ENCODE measurements around the gene FTO.

Gene FTO

DNA sequence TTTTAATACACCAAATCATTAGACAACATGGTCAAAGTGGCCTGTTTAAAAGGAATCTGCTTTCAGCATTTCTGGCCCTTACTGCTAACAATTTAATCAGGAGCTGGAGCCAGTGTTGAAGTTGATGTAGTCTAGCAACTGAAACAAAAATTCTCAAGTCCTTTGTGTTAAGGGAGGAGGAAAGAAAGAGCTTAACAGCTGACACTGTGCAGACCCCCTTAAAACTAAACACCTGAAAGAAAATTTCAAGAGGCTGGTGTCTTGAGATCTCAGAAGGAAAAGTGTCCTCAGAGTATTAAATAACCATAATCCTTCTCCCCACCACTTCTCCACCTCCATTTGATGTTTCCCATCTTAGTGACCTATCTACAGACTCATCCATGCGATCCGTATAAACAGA, 232.1 kb downstream of the FTO start:
- DNase-seq (ENCODE audit: low read depth): no peak

DNA sequence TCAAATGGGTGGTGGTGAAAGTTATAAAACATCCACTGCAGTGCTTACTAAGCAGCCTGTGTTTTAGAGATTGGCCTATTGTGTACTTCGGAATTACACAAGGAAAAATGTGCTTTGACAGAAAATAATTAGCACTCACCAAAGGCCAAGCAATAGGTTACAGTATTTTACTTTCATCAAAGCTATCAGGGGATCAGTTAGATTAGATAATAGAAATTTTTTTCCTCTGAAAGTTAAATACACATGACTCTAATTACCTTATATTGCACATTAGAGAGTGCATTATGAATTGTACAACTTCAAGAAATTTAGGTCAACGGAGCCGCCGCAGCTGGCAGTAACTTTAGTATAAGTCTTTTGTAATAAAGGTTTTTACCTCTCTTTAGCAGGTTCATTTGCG, 232.6 kb downstream of the FTO start:
- DNase-seq (ENCODE audit: low read depth): no peak

DNA sequence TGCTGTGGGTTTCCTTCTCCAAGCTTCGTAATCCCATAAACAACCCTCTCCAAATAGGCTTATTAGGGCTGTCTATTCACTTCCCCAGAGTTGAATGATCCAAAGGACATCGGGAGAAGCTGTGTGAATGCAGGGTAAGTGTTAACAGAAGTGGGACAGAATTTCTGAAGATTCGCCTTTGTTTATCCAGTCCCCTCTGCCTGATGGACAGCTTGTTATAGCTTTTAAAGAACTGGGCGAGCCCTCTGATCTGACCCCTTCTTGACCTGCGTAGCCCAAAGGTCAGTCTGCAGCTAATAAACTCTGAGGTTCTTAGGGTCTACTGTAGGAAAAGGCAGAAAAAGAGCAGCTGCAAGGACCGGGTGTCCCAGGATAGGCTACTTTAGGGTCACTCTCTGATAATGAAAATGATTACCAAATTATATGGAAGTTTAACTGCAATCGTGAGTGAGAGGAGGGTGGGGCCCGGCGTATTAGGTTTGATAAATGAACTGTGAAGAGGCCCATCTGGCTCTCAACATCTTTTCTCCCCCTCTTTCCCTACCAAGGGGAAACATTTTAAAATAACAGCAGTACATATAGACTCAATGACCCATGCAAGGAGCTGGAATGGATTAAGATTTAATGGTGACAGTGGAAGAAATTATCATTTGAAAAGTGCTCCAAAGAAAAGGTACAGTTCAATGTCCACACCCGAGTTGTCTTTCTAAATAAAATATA, 233.4 kb downstream of the FTO start:
- no peak for DNase-seq (ENCODE audit: low read depth)

DNA sequence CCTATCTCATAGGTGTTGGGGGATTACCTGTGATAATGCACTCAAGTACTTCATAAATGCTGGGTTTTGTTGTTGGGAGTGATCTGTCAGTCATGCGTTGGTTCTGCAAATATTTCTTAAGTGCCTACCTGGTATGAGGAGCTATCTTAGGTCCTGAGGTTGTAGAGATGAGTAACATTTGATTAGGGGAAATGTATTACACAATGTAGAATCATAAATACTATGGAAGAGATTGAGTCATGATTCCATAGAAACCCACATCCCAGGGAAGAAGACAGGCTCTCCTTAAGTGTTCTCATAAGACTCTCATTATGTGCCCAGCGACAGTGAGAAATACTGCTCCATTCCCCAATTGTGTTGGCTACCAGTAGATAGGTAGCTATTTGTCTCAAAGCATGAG, 240.1 kb downstream of the FTO start:
- no peak for DNase-seq (ENCODE audit: low read depth)

DNA sequence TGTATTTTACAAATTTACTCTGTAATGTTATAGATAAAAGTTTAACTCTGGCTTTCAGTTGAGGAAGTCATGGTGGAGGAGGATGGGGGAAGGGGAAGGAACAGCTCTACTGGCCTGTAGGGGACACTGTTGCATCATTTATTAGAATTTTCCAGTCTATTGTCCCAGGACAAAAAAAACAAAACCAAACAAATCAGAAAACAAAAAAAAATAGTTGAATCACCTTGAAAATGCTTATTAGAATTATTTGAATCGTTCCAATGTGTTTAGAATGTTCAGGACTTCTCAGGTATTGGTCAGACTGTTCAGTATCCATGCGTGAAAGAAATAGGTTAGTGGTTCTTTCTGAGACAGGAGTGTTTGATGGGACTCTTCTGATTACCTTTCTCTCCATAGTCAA, 242.0 kb downstream of the FTO start:
- no peak for DNase-seq (ENCODE audit: low read depth)

DNA sequence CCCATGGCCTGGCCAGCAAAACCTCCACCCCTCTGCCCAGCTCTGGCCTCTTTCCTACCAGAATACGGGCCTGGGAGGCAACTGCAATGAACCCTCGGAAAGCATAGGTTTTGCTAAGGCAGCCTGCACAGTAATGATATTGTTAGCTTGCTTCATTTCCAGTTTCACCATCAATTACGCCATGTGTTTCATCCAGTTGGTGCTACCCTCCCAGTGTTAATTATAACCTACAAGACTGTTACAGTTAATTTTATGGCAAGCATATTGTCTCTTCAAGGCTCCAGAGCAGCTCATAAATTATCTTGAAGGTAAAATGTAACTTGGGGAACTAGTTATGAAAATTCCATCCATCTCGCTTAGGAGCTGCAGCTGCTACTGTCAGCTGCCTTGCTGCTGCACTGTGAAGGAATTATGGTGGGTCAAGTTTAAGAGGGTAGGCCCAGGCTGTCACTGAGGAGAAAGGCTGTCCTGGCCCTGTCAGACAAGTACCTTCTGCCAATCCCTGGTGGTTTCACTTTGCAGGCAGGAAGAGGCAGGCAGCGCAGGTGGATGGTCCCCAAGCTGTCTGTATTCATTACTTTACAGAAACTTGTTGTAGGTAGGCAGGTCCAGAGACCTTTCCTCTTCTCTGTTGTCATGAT, 242.9 kb downstream of the FTO start:
- no peak for DNase-seq (ENCODE audit: low read depth)

DNA sequence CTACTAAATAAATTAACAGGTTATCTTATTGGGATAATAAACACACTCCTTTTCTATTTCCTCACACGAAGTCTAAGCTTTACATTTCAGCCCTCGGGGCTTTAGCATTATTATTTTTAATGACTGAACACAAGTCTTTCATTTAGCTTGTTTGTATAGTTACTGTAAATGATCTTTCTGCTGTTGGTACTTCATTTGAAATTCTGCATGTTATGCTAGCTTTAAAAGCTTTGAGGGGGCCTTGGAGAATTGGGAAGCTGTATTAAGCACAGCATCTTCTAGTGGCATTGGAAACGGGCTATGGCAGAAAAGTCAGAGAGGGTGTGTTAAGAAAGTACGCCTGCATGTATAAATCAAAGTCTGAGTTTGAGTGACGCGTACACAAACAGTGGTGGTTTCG, 243.7 kb downstream of the FTO start:
- no peak for DNase-seq (ENCODE audit: low read depth)

DNA sequence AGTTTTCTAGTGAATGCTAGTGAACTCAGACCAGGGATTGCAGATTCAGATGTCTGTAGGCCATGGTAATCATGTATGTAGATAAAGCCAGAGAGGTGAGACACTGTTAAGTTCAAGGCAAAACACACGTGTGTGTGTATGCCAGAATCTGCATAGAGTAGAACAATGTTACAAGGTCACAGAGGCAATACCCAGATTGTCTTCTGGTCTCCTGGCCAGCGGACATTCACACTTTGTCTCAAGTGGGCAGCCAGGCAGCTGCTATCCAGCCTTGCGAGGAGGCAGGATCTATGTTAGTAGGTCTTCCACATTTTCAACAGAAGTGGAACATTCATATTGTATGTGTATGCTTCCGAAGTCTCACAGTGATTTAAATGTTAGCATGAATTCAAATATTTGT, 244.4 kb downstream of the FTO start:
- no peak for DNase-seq (ENCODE audit: low read depth)

DNA sequence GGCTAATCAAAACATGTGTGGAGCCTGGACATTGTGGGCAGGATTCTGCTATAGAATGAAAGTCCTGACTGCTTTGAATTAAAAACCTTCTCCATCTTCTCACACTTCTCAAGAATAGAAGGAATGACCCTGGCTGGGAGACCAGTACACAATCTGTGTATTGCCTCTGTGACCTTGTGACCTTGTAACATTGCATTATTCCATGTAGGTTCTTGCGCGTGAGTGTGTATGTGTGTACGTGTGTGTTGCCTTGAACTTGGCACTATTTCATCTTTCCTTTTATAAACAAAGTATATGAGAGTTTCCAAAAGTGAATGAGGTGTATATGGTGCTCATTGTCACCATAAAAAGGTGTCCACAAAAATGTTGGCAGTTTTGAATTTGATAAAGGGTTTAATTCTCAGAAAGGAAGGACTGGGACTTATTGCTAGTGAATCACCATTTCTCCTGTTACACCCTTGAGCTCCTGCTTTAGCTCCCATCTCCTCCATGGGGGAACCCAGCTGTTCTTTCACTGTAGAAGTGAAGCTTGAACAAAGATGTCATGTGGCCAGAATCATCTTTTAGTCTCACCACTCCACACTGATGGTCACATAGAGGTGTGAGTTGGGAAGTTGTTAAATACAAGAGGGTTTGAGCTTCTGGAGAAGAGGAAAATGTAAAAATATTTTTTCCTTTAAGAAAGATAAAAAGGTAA, 244.9 kb downstream of the FTO start:
- no peak for DNase-seq (ENCODE audit: low read depth)

DNA sequence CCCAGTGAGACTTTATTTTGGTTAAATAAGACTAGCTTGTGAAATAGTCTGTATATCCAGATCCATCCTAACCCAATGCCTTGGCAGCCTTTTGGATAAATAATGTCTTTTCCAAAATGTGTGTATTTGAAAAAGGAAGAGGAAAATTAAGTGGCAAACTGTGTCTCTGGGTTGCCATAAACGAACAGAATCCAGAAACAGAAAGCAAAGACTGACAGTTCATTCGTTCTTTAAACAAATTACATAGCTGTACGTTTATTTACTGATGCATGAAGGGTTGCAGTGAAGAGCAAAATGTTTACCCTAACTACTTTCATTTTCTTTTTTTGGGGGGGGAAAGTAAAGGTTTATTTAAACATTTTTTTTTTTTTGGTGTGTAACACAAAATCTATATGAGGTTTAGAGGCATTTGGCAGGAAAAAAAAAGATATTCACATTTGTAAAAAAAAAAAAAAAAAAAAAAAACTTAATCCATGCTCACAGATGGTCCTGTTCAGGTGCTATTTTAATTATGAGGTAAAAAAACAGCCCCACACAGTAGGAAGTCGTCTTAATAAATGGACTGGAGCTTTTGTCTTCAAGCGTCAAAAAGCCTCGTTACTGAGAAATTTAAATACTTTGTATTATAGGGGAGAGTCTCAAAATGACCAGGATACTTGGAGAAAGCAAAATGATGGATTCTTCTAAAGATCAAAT, 245.9 kb downstream of the FTO start:
- no peak for DNase-seq (ENCODE audit: low read depth)

DNA sequence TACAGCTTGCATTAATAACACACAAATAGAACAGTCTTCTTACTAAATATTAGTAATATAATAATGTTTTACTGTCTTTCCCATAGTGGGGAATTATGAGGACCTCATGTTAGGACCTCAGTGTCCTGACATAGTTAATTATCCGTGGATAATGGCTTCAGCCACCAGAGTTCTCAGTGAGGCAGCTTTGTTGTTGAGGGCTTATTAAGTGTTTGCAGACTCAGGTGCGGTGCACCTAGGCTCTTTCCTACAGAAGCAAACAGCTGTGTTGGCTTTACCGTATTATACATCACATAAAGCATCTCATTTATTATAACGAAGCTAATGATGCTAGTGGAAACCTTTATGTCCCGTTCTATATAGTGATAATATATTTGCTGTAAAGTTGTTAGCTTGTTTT, 246.7 kb downstream of the FTO start:
- DNase-seq (ENCODE audit: low read depth): no peak

DNA sequence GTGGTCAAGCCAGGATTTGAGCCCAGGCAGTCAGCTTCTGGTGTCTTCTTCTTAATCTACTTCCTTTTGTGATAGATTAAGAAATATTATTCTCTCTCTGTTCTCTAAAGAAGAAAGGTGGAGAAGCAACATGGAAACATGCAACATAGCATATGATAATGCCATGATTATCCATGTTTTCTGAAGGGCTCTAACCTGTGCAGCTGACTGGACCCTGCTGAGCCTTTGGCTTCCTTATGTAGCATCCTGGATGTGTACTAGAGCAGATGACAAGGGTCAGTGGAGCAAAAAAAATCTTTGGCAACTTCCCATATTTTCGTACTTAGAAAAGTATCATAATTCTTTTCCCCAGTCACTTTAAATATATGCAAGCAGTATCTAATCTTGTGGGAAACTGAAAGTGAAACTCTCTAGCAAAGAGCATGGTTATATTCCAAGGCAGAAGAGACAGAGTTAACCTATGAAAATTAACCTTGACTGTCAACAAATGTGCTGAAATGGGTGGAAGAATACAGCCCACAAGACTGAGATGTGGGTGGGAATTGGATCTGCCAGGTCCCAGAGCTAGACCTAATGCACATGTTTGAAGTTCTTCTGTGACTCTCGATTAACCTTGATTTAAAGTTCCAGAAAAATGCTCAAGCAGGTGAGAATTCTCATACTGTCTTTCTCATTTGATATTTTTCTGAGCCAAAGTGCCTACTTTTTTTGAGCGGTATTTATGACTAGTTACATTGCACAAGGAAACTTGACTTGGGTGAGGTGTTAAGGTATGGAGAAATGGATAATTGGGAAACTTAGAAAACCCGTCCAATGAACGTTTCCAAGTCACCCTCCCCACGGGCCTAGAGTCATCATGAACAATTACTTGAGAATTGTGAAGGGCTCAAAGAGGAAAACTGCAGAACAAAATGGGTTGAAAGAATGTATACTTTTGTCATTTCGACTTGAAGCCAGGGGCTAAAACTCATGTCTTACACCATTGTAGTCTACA, 248.6 kb downstream of the FTO start:
- no peak for DNase-seq (ENCODE audit: low read depth)

DNA sequence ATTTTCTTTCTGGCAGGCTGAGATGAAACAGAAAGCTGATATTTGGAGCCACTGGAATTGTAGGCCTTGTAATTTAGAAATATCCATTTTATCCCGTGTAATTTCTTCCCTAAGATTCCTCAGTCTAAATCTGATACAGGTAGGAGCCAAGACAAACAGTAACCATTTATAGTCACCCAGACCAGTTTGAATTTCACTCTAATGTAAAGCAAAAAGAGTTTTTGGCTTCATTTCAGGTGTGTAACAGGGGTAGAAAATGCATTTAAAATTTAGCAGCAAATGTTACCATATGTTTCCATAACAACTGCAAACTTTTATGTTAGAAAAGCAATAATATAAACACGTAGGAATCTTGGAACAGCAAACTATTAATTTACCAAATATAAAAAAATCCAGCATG, 249.4 kb downstream of the FTO start:
- no peak for DNase-seq (ENCODE audit: low read depth)

DNA sequence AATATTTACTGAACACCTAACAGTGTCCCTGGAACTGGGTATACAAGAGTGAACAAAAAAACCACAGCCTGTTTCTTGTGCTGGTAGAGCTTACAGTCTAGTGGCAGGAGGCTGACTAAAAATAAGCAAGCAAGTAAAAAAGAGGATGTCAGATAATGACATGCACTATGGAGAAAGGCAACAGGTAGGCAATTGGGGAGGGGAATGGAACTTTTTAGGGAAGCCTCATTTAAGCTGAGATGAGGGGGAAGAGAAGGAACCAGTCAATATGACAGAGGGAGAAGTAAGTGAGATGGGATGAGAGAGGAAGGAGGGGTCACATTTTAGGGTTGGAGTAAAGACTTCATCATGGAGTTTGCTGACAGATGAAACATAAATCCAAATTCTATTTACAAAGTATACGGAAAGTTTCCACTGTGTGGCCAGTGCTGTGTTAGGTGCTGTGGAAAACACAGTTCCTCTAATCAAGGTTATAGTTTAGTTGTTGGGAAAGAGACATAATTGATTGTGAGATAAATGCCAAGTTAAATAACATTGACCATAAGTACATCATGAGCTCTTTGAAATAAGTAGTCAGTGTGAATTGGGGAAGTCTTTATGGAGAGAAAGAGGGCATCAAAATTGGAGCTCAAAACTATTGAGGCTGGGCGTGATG, 251.4 kb downstream of the FTO start:
- no peak for DNase-seq (ENCODE audit: low read depth)

DNA sequence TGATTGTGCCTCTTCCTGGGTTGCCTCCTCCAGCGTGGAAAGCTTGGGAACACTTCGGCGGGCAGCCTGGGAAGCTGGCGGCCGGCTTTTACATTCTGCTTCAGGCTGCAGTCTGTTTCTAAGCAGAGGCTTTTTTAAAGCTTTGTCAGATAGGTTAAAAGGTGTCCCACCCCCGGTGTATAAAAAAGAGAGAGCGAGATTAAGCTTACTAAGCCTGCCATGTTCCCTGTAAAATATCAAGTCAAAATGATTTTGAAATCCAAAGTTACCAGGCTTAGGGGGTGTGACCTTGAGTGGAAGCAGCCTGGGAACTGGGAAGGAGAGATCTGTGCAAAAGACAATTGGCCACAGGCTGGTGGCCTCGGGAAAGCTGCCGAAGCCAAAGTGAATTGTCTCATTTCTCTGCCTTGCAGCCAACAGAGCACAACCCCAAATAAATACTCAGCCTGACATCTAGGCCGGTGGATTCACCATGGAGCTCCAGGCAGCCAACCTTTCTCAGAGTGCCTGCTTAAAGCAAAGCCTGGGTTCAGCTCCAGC, 254.5 kb downstream of the FTO start:
- DNase-seq (ENCODE audit: low read depth): no peak

DNA sequence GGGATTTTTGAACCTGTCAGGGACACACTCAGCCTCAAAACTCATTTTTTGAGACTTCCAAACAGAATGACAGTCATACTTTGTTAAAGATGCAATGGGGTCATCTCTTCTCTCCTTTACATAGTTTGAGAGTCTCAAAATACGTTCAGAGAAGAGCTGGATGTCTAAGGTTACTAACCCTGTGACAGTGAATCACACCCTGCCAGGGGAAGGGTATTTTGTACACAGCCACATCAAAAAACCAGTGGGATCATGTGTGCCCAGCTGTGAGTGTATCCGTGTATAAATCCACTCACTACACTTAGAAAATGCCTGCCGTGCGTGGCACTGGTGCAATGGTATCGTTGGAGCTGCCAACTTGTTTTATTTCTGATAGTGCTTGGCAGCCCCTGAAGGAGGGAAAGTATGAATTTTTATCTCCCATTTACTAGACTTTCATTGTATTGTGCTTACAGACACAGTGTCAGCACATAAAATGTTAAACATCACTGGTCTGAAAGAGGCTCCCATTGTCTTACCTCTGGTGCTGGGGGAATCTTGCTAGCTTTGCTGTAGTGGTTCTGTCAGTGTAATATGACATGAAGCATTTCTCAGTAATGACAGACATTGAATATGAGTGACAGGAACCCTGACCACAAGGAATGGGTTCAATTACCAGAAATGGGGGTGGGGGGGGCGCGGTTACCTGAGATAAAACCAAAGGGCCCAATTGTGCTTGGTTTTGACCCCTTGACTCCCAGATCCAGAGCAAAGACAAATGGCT, 256.3 kb downstream of the FTO start:
- no peak for DNase-seq (ENCODE audit: low read depth)

DNA sequence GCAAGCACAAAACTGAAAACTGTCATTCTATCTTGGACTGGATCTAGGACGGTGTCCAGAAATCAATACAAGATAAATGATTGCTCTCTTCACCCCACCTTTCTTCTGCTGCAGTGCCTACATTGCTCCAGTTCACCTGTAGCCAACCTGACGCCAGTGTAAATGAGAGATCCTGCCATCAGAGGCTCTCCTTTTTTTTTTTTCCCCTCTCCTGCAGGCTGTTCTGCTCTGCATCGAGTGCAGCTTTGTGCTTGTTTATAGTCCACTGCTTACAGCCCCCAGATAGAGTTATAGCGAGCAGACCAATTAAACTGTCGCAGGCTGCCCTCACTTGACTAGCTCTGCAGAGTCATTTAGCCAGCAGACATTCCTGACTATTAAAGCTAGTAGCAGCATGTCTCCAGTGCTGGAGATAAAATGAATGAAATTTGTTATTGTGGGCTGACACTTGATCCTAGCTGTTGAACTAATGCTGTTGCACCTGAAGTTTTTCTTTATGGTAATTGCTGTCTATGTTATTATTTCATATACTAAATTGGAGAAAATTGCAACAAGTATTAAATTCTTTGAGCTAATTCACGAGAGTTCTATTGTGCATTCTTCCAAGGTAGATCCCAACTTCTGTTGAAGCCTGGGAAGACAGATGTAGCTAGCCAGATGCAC, 257.1 kb downstream of the FTO start:
- DNase-seq (ENCODE audit: low read depth): no peak

DNA sequence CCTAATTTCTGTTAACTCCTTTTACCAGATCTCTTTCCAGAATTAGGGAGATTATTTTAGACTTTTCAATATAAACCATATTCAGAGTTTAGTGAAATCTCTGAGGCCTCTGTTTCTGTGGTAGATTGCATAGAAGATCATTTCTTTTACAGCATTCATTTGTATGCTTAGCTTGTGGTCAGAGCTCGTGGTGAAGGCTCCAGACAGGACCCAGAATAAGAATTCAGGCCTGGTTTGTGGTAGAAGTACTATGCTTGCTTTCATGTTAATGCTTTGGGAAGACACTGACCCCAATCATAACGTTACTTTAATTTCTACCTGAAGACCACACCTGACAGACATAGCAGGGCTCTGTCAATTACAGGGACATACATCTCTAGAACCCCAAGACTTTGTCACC, 258.1 kb downstream of the FTO start:
- no peak for DNase-seq (ENCODE audit: low read depth)

DNA sequence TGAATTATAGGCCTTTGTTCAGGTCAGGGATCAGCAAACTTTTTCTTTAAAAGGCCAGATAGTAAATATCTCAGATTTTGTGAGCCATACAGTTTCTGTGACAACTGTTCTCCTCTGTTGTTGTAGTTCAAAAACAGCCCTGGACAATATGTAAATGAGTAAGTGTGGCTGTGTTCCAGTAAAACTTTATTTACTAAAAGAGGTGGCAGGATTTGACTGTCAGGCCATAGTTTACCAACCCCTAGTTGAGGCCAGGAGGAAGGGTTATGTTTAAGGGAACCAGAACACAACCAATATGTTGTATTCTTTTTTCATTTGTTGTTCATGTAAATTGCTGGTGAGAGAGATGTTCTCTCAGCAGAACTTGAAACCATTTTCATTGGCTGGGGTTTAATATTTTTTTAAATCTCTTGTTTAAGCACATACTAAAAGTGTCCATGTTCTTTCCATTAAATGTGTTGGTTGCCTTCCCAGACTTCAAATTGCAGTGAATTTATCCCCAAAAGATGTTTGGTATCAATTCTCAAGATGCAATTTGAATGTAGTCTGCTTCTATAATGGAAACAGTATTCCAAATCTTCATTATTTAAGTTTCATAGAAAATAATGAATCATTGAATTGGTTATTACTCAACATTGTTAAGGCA, 260.3 kb downstream of the FTO start:
- no peak for DNase-seq (ENCODE audit: low read depth)

Data from stimulated activated CD8-positive, alpha-beta memory T cell treated with anti-CD3 and anti-CD28 coated beads, Interleukin-7, amount 100 ng/mL, for 24 hours (primary cell).